H9 (cell line): ENCODE measurements around the gene TRAPPC14. TPM values are rescaled to one million over a fixed set of nuclear protein-coding genes. Genes with fewer than 3 reads are reported as not detected.

ENCODE experiments used
- DNase-seq: peaks from one replicate; pipeline ENCODE4 v3.0.0-alpha.2; 2017
- H2AFZ ChIP-seq: one replicate; pipeline ENCODE4 v1.6.1; 2013; ENCODE audit warnings: mild to moderate bottlenecking, low read length, control low read depth, moderate library complexity
- H2AK5ac ChIP-seq: 2 replicates; pipeline ENCODE4 v1.6.1; 2013; ENCODE audit warnings: low read length, control low read depth, mixed read lengths; ENCODE audit not compliant: insufficient read length
- H2BK120ac ChIP-seq: one replicate; pipeline ENCODE4 v1.6.1; 2013; ENCODE audit warnings: low read depth, mild to moderate bottlenecking, low read length, control low read depth, inconsistent platforms; ENCODE audit not compliant: poor library complexity, severe bottlenecking
- H2BK12ac ChIP-seq: 2 replicates; pipeline ENCODE4 v1.6.1; 2013; ENCODE audit warnings: low read length, control low read depth, mixed read lengths, low read depth; ENCODE audit not compliant: insufficient read length
- H2BK15ac ChIP-seq: 2 replicates; pipeline ENCODE4 v1.6.1; 2013; ENCODE audit warnings: low read depth, low read length, control low read depth
- H2BK20ac ChIP-seq: one replicate; pipeline ENCODE4 v1.6.1; 2013; ENCODE audit warnings: low read depth, mild to moderate bottlenecking, low read length, control low read depth, inconsistent platforms; ENCODE audit not compliant: poor library complexity, severe bottlenecking
- H2BK5ac ChIP-seq: 2 replicates; pipeline ENCODE4 v1.6.1; 2013; ENCODE audit warnings: low read length, control low read depth, mixed read lengths; ENCODE audit not compliant: insufficient read length
- H3K14ac ChIP-seq: 2 replicates; pipeline ENCODE4 v1.6.1; 2013; ENCODE audit warnings: low read length, control low read depth; ENCODE audit not compliant: insufficient read depth
- H3K18ac ChIP-seq: 2 replicates; pipeline ENCODE4 v1.6.1; 2013; ENCODE audit warnings: low read depth, mild to moderate bottlenecking, mixed read lengths, low read length, control low read depth; ENCODE audit not compliant: insufficient read length
- H3K23ac ChIP-seq: 2 replicates; pipeline ENCODE4 v1.6.1; 2013; ENCODE audit warnings: low read length, control low read depth, mixed read lengths, low read depth; ENCODE audit not compliant: insufficient read length
- H3K23me2 ChIP-seq: 2 replicates; pipeline ENCODE4 v1.6.1; 2013; ENCODE audit warnings: low read depth, mild to moderate bottlenecking, mixed read lengths, low read length, control low read depth; ENCODE audit not compliant: insufficient read length, poor library complexity, severe bottlenecking
- H3K27ac ChIP-seq: 2 replicates; pipeline ENCODE4 v1.5.1; 2013; ENCODE audit warnings: low read length, control low read depth, mixed read lengths, low read depth; ENCODE audit not compliant: insufficient read length
- H3K27me3 ChIP-seq: 2 replicates; pipeline ENCODE4 v1.6.1; 2013; ENCODE audit warnings: low read length, control low read depth, inconsistent platforms; ENCODE audit not compliant: insufficient read depth
- H3K4ac ChIP-seq: 2 replicates; pipeline ENCODE4 v1.6.1; 2013; ENCODE audit warnings: low read depth, mild to moderate bottlenecking, control low read depth, inconsistent platforms, low read length, moderate library complexity
- H3K4me1 ChIP-seq: 2 replicates; pipeline ENCODE4 v1.6.1; 2013; ENCODE audit warnings: low read length, control low read depth, inconsistent platforms; ENCODE audit not compliant: insufficient read depth
- H3K4me2 ChIP-seq: 2 replicates; pipeline ENCODE4 v1.6.1; 2013; ENCODE audit warnings: low read length, control low read depth, mixed read lengths; ENCODE audit not compliant: insufficient read length, insufficient read depth
- H3K56ac ChIP-seq: 2 replicates; pipeline ENCODE4 v1.6.1; 2013; ENCODE audit warnings: low read depth, mild to moderate bottlenecking, mixed read lengths, low read length, control low read depth; ENCODE audit not compliant: insufficient read length
- H3K79me1 ChIP-seq: 2 replicates; pipeline ENCODE4 v1.6.1; 2013; ENCODE audit warnings: low read depth, mild to moderate bottlenecking, moderate library complexity, low read length, control low read depth, inconsistent platforms; ENCODE audit not compliant: insufficient read depth, poor library complexity, severe bottlenecking
- H3K79me2 ChIP-seq: 2 replicates; pipeline ENCODE4 v1.6.1; 2013; ENCODE audit warnings: low read length, control low read depth, inconsistent platforms; ENCODE audit not compliant: insufficient read depth
- H3K9ac ChIP-seq: 2 replicates; pipeline ENCODE4 v1.6.1; 2013; ENCODE audit warnings: low read length, control low read depth, mixed read lengths; ENCODE audit not compliant: insufficient read length; ENCODE audit errors: extremely low read depth
- H3K9me3 ChIP-seq: one replicate; pipeline ENCODE4 v1.6.1; 2013; ENCODE audit warnings: low read depth, low read length, inconsistent platforms; ENCODE audit not compliant: control insufficient read depth
- H3T11ph ChIP-seq: one replicate; pipeline ENCODE4 v1.6.1; 2013; ENCODE audit warnings: mild to moderate bottlenecking, low read length, control low read depth, inconsistent platforms
- H4K20me1 ChIP-seq: one replicate; pipeline ENCODE4 v1.6.1; 2013; ENCODE audit not compliant: control insufficient read depth, insufficient read length, insufficient read depth
- H4K5ac ChIP-seq: 2 replicates; pipeline ENCODE4 v1.6.1; 2013; ENCODE audit warnings: low read depth, mild to moderate bottlenecking, mixed read lengths, low read length, control low read depth; ENCODE audit not compliant: insufficient read length
- H4K8ac ChIP-seq: replicated peaks from 2 replicates; pipeline ENCODE4 v1.6.1; 2013; ENCODE audit warnings: low read length, control low read depth, mixed read lengths, low read depth; ENCODE audit not compliant: insufficient read length
- H4K91ac ChIP-seq: 2 replicates; pipeline ENCODE4 v1.6.1; 2013; ENCODE audit warnings: low read depth, mild to moderate bottlenecking, moderate library complexity, mixed read lengths, low read length, control low read depth; ENCODE audit not compliant: insufficient read length
- H3K27ac Mint-ChIP-seq, 3 experiments: 2 replicates in 2 of 3; 3 replicates in 1 of 3; pipeline ENCODE4 v1.8.0; 2020 to 2021; ENCODE audit warnings: mixed read lengths in 3 of 3, mild to moderate bottlenecking in 1 of 3, moderate library complexity in 1 of 3
- H3K27me3 Mint-ChIP-seq: 2 replicates; pipeline ENCODE4 v1.8.0; 2021; ENCODE audit warnings: low read depth, mild to moderate bottlenecking, moderate library complexity, mixed read lengths
- H3K36me3 Mint-ChIP-seq, 3 experiments: 2 replicates in 2 of 3; 3 replicates in 1 of 3; pipeline ENCODE4 v1.8.0; 2020 to 2021; ENCODE audit warnings: low read depth in 3 of 3, mixed read lengths in 3 of 3; ENCODE audit not compliant: insufficient read depth in 1 of 3
- H3K4me1 Mint-ChIP-seq, 2 experiments: 2 replicates each; pipeline ENCODE4 v1.8.0; 2020; ENCODE audit warnings: mixed read lengths in 2 of 2
- H3K4me3 Mint-ChIP-seq, 2 experiments: 2 replicates in 1 of 2; 3 replicates in 1 of 2; pipeline ENCODE4 v1.8.0; 2020 to 2021; ENCODE audit warnings: mild to moderate bottlenecking in 2 of 2, mixed read lengths in 2 of 2, moderate library complexity in 1 of 2
- H3K9me3 Mint-ChIP-seq, 2 experiments: 2 replicates in 1 of 2; 3 replicates in 1 of 2; pipeline ENCODE4 v1.8.0; 2020; ENCODE audit warnings: mild to moderate bottlenecking in 2 of 2, mixed read lengths in 2 of 2, moderate library complexity in 1 of 2
- WGBS: extraction: QIAGEN DNeasy Blood & Tissue Kit; methylation state at CpG from one replicate; pipeline ENCODE4 v1.1.7; 2013; ENCODE audit warnings: missing lambda C conversion rate, low lambda C conversion rate, mixed read lengths; ENCODE audit not compliant: insufficient read length; ENCODE audit errors: extremely low coverage; 5-methylcytosine and 5-hydroxymethylcytosine counted together
- total RNA-seq: library from RNA; stranded (reverse); gene quantifications from 2 replicates; pipeline ENCODE4 v1.2.1, GENCODE V29; 2021
- TF ChIP-seq, protein P1 (sequence below): fragments of 200-600 bp; sonication (generic); conservative IDR thresholded peaks from 3 replicates; pipeline ENCODE4 v1.8.0; 2021; ENCODE audit warnings: antibody characterized with exemption, mild to moderate bottlenecking

TRAPPC14 gene
- total RNA-seq, 1 experiment from 2014 or later: 32.8 TPM

GRCh38 chr7:100124301-100125230 is 34.0 kb downstream of the TRAPPC14 start:
- Histone ChIP-seq H2BK120ac (no peak overlapping the region), H3K14ac (no peak overlapping the region), H2BK15ac (no peak overlapping the region), H3K9ac (no peak overlapping the region), H3K27ac (no peak overlapping the region), H3K27me3 (no peaks in the 10 kb centered on the region), H4K20me1 (no peaks in the 10 kb centered on the region), H3K4ac (no peak overlapping the region), H4K91ac (no peak overlapping the region), H3K4me2 (no peak overlapping the region), H2BK5ac (no peak overlapping the region), H3K23ac (no peak overlapping the region), H3T11ph (no peak overlapping the region), H2BK12ac (no peak overlapping the region), H3K56ac (no peak overlapping the region), H2AFZ (no peak overlapping the region), H2BK20ac (no peak overlapping the region), H3K79me2 (no peaks in the 10 kb centered on the region), H4K5ac (no peak overlapping the region), H3K79me1 (no peaks in the 10 kb centered on the region), H3K9me3 (no peaks in the 10 kb centered on the region), H3K23me2 (peaks cover 15% of the 10 kb centered on the region), H3K18ac (no peak overlapping the region), H3K4me1 (no peaks in the 10 kb centered on the region; the same call in 1 of the 2 replicates), H2AK5ac (no peak overlapping the region), H4K8ac (no peak overlapping the region)
- peaks cover 15 to 25% of the 10 kb centered on the region in 2 experiments for H3K4me1 Mint-ChIP-seq
- WGBS: no CpG with 5 or more reads among the region's 4 CpGs
- peaks cover 15% of the 10 kb centered on the region for H3K27me3 Mint-ChIP-seq
- peak overlapping the region; percentile 2 to 11; a peak in 2 of 5 replicates for H3K4me3 Mint-ChIP-seq
- no peak for DNase-seq
- H3K36me3 Mint-ChIP-seq: peaks cover 2 to 14% (median 9%) of the 10 kb centered on the region in 3 experiments; a peak in 4 of 7 replicates
- no peaks in the 10 kb centered on the region for H3K9me3 Mint-ChIP-seq
- peak overlapping the region in 2 of 3 experiments; percentile 18 to 71; a peak in 2 of 7 replicates for H3K27ac Mint-ChIP-seq
- TF ChIP-seq, protein P1, sequence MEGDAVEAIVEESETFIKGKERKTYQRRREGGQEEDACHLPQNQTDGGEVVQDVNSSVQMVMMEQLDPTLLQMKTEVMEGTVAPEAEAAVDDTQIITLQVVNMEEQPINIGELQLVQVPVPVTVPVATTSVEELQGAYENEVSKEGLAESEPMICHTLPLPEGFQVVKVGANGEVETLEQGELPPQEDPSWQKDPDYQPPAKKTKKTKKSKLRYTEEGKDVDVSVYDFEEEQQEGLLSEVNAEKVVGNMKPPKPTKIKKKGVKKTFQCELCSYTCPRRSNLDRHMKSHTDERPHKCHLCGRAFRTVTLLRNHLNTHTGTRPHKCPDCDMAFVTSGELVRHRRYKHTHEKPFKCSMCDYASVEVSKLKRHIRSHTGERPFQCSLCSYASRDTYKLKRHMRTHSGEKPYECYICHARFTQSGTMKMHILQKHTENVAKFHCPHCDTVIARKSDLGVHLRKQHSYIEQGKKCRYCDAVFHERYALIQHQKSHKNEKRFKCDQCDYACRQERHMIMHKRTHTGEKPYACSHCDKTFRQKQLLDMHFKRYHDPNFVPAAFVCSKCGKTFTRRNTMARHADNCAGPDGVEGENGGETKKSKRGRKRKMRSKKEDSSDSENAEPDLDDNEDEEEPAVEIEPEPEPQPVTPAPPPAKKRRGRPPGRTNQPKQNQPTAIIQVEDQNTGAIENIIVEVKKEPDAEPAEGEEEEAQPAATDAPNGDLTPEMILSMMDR: no peak
